Hepatocyte (in vitro differentiated cells): Measurements from ENCODE around the gene ATP6V0E1. TPM values are rescaled to one million over a fixed set of nuclear protein-coding genes. Genes with fewer than 3 reads are reported as not detected.
A peak's percentile ranks its signal among the peaks of the same experiment; 100 is the strongest.

Experiments
- DNase-seq: peaks from one replicate; pipeline ENCODE4 v3.0.0-alpha.2; 2016; ENCODE audit warnings: low spot score
- H2AFZ ChIP-seq: fragments of 200-600 bp; sonication (generic); 2 replicates; pipeline ENCODE4 v1.6.0; 2016; ENCODE audit warnings: antibody characterized with exemption, mild to moderate bottlenecking
- H3K27ac ChIP-seq: fragments of 200-600 bp; sonication (generic); 2 replicates; pipeline ENCODE4 v1.5.1; 2016; ENCODE audit warnings: mild to moderate bottlenecking
- H3K27me3 ChIP-seq: fragments of 200-600 bp; sonication (generic); 2 replicates; pipeline ENCODE4 v1.6.1; 2016
- H3K36me3 ChIP-seq: fragments of 200-600 bp; sonication (generic); replicated peaks from 2 replicates; pipeline ENCODE4 v1.5.1; 2016; ENCODE audit warnings: low read depth; ENCODE audit not compliant: insufficient read depth
- H3K4me1 ChIP-seq: fragments of 200-600 bp; sonication (generic); 2 replicates; pipeline ENCODE4 v1.5.1; 2016; ENCODE audit warnings: mild to moderate bottlenecking, moderate library complexity; ENCODE audit not compliant: insufficient read depth
- H3K4me2 ChIP-seq: fragments of 200-600 bp; sonication (generic); 2 replicates; pipeline ENCODE4 v1.6.0; 2016
- H3K4me3 ChIP-seq: fragments of 200-600 bp; sonication (generic); 2 replicates; pipeline ENCODE4 v1.5.1; 2016; ENCODE audit warnings: mild to moderate bottlenecking
- H3K79me2 ChIP-seq: fragments of 200-600 bp; sonication (generic); 2 replicates; pipeline ENCODE4 v1.6.0; 2017; ENCODE audit warnings: mild to moderate bottlenecking
- H3K9me2 ChIP-seq: fragments of 200-600 bp; sonication (generic); replicated peaks from 2 replicates; pipeline ENCODE4 v1.6.0; 2017; ENCODE audit warnings: mild to moderate bottlenecking; ENCODE audit not compliant: insufficient read depth
- H3K9me3 ChIP-seq: fragments of 200-600 bp; sonication (generic); 2 replicates; pipeline ENCODE4 v1.5.1; 2016; ENCODE audit warnings: low read depth, mild to moderate bottlenecking
- H4K20me1 ChIP-seq: fragments of 200-600 bp; sonication (generic); 2 replicates; pipeline ENCODE4 v1.6.0; 2016; ENCODE audit warnings: mild to moderate bottlenecking; ENCODE audit not compliant: insufficient read depth, poor library complexity, severe bottlenecking
- CTCF ChIP-seq: fragments of 200-600 bp; sonication (generic); IDR thresholded peaks from 2 replicates; pipeline ENCODE4 v1.5.1; 2016; ENCODE audit warnings: antibody characterized with exemption, mild to moderate bottlenecking; ENCODE audit not compliant: poor library complexity
- EZH2 ChIP-seq: fragments of 200-600 bp; sonication (generic); IDR thresholded peaks from 2 replicates; pipeline ENCODE4 v1.6.1; 2016; ENCODE audit warnings: antibody characterized with exemption, mild to moderate bottlenecking, borderline replicate concordance
- EZH2phosphoT487 ChIP-seq: fragments of 200-600 bp; sonication (generic); IDR thresholded peaks from one replicate; pipeline ENCODE4 v1.6.1; 2018; ENCODE audit warnings: antibody characterized with exemption, mild to moderate bottlenecking, low read depth, moderate library complexity; ENCODE audit not compliant: unreplicated experiment, severe bottlenecking
- WGBS: methylation state at CpG from one replicate; pipeline ENCODE4 v1.1.6; 2016; ENCODE audit warnings: low lambda C conversion rate; ENCODE audit errors: missing lambda C conversion rate; 5-methylcytosine and 5-hydroxymethylcytosine counted together
- polyA plus RNA-seq: library from polyadenylated mRNA; unstranded; fragments of >200 nt; fragmentation: Nextera tagmentation; extraction: Ambion mirVana; gene quantifications from 2 replicates; pipeline ENCODE4 v1.2.1, GENCODE V29; 2016
- total RNA-seq: library from RNA; depleted of rRNA; stranded (reverse); fragments of >200 nt; gene quantifications from 2 replicates; pipeline ENCODE4 v1.2.3, GENCODE V29; 2014

Gene ATP6V0E1
- total and polyA plus RNA-seq, 2 experiments from 2014 or later, result 216 to 657 TPM

- Histone ChIP-seq H2AFZ (no peak overlapping the region), H4K20me1 (peaks cover 24% of the 10 kb centered on the region), H3K4me2 (no peak overlapping the region), H3K27ac (peak overlapping the region; percentile 16), H3K9me3 (no peaks in the 10 kb centered on the region), H3K79me2 (peaks cover 87% of the 10 kb centered on the region), H3K4me3 (no peak overlapping the region), H3K4me1 (peaks cover 7% of the 10 kb centered on the region), H3K27me3 (no peaks in the 10 kb centered on the region), H3K36me3 (no peaks in the 10 kb centered on the region), H3K9me2 (no peaks in the 10 kb centered on the region)
- no peak for DNase-seq
- no peak for TF ChIP-seq EZH2
- no peak for TF ChIP-seq CTCF
- no peak for TF ChIP-seq EZH2phosphoT487
- 83% methylated on average over 9 of the region's 9 CpGs for WGBS
Measured at GRCh38 chr5:173020643-173021042, 37.1 kb downstream of the ATP6V0E1 start.

- H2AFZ ChIP-seq, result no peak overlapping the region
- H3K4me1 ChIP-seq, result peaks cover 7% of the 10 kb centered on the region
- no peaks in the 10 kb centered on the region for H3K36me3 ChIP-seq
- TF ChIP-seq EZH2 (no peak), CTCF (no peak), EZH2phosphoT487 (no peak)
- no peaks in the 10 kb centered on the region for H3K9me2 ChIP-seq
- H4K20me1 ChIP-seq, result peaks cover 24% of the 10 kb centered on the region
- no peak overlapping the region for H3K27ac ChIP-seq
- no peaks in the 10 kb centered on the region for H3K9me3 ChIP-seq
- no peak for DNase-seq
- 86% methylated on average over 6 of the region's 6 CpGs for WGBS
- H3K79me2 ChIP-seq, result peaks cover 88% of the 10 kb centered on the region
- no peaks in the 10 kb centered on the region for H3K27me3 ChIP-seq
- H3K4me3 ChIP-seq, result no peak overlapping the region
- no peak overlapping the region for H3K4me2 ChIP-seq
Measured at GRCh38 chr5:173025651-173026050, 42.1 kb downstream of the ATP6V0E1 start.

- DNase-seq, result no peak
- Histone ChIP-seq H3K27me3 (no peaks in the 10 kb centered on the region), H3K9me2 (no peaks in the 10 kb centered on the region), H3K4me2 (no peak overlapping the region), H3K27ac (no peak overlapping the region), H3K9me3 (no peaks in the 10 kb centered on the region), H3K36me3 (no peaks in the 10 kb centered on the region), H2AFZ (no peak overlapping the region), H3K4me3 (no peak overlapping the region), H4K20me1 (peaks cover 27% of the 10 kb centered on the region), H3K4me1 (peaks cover 7% of the 10 kb centered on the region), H3K79me2 (peaks cover 97% of the 10 kb centered on the region)
- WGBS, result 66% methylated on average over 7 of the region's 7 CpGs
- TF ChIP-seq EZH2phosphoT487, result no peak
- TF ChIP-seq CTCF, result no peak
- no peak for TF ChIP-seq EZH2
Measured at GRCh38 chr5:173027905-173028304, 44.3 kb downstream of the ATP6V0E1 start.

- WGBS, result 76% methylated on average over 4 of the region's 4 CpGs
- TF ChIP-seq EZH2phosphoT487 (no peak), CTCF (no peak), EZH2 (no peak)
- DNase-seq, result no peak
- Histone ChIP-seq H4K20me1 (peaks cover 30% of the 10 kb centered on the region), H3K4me3 (no peak overlapping the region), H3K27ac (no peak overlapping the region), H3K9me2 (no peaks in the 10 kb centered on the region), H3K27me3 (no peaks in the 10 kb centered on the region), H3K36me3 (no peaks in the 10 kb centered on the region), H2AFZ (no peak overlapping the region), H3K4me2 (no peak overlapping the region), H3K79me2 (peaks cover 96% of the 10 kb centered on the region), H3K4me1 (peaks cover 7% of the 10 kb centered on the region), H3K9me3 (no peaks in the 10 kb centered on the region)
Measured at GRCh38 chr5:173028811-173029327, 45.3 kb downstream of the ATP6V0E1 start.
